NCI-H146 (cell line): Measurements from ENCODE around the gene TRPM8.

ENCODE experiments used
- DNase-seq: peaks from one replicate; lab custom pipeline; 2025; lab: John Stamatoyannopoulos, UW

Gene TRPM8

GRCh38 chr2:234002281-234002680, 85.1 kb downstream of the TRPM8 start:
- no peak for DNase-seq

DNA sequence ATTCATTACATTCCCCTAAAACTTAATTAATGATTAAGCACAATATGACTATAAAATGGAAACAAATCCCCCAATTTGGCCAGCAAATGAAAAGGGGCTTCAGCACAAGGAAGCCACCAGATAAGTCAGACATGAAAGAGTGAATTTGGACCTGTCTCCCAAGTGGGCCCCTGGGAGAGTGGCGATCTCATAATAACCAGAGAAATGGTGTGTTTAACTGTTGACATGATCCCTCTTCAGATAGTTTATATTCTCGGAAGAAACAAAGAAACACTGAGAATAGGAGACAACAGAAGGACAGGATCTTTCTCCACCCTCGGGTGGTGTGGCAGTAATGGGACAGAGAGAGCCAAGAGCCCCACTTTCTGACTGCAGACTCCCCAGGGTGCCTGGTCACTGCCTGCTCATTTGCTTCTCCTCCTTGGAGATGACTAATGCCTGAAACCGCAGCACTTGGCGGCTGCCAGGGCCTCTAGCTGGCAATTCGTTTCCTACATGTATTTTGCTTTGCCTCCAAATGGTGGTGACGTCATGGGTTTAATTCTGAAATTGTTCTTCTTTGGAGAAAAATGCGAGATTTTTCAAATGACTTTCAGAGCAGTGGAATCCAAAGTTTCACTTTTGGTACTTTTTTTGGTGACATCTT, 86.9 kb downstream of the TRPM8 start:
- DNase-seq, result no peak

GRCh38 chr2:234005126-234005525, 88.0 kb downstream of the TRPM8 start:
- no peak for DNase-seq

GRCh38 chr2:234006501-234006900, 89.3 kb downstream of the TRPM8 start:
- DNase-seq, result no peak

GRCh38 chr2:234014427-234014826, 97.3 kb downstream of the TRPM8 start:
- DNase-seq, result no peak

DNA sequence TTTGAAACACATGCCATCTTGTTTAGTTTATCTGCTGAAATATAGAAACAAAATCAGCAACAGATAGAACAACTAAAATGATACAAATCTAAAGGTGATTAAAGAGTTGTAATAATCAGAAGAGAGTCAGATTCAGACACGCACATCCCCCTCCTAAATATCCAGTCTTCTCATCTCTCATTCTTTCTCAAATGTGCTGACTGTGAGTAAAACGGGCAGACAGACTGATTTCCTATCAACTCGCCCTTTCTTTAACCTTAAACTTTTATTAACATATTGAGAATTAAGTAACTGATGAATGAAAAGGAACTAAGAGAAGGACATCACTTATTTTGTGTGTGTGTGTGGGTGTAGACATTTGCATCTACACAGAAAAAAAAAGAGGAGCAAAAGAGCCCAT, 98.7 kb downstream of the TRPM8 start:
- no peak for DNase-seq

GRCh38 chr2:234019896-234020295, 102.7 kb downstream of the TRPM8 start:
- no peak for DNase-seq

- no peak for DNase-seq
Observed at GRCh38 chr2:234020332-234020731, 103.2 kb downstream of the TRPM8 start.

DNA sequence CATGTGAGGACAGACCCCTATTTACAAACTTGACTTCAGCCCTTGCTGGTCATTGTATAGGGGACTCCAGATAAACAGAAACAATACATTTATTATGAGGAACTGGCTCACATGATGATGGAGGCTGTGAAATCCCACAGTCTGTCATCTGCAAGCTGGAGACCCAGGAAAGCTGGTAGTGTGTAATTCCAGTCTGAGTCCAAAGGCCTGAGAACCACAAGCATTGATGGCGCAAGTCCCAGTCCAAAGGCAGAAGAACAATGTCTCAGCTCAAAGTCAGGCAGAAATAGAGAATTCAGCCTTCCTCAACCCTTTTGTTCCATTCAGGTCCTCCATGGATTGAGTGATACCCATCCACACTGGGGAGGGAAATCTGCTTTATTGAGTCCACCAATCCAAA, 105.3 kb downstream of the TRPM8 start:
- no peak for DNase-seq

DNA sequence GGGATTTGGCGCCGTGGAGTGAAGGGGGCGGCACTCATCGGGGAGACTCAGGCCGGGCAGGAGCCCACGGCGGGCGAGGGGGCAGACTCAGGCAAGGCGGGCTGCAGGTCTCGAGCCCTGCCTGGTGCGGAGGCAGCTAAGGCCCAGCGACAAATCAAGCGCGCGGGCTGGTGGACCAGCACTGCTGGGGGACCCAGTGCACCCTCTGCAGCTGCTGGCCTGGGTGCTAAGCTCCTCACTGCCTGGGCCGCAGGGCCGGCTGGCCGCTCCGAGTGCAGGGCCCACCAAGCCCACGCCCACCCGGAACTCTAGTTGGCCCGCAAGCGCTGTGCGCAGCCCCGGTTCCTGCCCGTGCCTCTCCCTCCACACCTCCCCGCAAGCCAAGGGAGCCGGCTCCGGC, 107.1 kb downstream of the TRPM8 start:
- DNase-seq, result no peak

DNA sequence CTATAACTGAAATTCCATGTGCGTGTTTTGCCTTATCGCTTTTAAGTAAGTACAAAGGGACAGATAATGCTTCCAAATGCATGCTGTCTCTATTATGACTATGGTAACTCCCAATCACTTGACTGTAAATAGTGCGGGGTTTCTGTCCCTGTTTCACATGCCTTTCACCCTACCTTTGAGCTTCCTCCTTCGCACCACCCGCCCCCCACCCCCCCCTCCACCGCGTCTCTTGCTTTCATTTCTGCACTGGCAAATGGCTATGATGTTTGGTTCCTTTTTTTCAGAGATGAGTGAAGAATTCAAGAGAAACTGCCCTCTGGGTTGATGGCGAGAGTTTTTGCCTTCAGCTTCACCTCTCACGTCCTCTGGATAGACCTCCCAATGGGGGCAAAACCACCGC, 108.3 kb downstream of the TRPM8 start:
- no peak for DNase-seq

- no peak for DNase-seq
Observed at GRCh38 chr2:234025891-234026401, 108.8 kb downstream of the TRPM8 start.

GRCh38 chr2:234026693-234027254, 109.6 kb downstream of the TRPM8 start:
- DNase-seq, result no peak

- no peak for DNase-seq
Observed at GRCh38 chr2:234027641-234028040, 110.5 kb downstream of the TRPM8 start.

DNA sequence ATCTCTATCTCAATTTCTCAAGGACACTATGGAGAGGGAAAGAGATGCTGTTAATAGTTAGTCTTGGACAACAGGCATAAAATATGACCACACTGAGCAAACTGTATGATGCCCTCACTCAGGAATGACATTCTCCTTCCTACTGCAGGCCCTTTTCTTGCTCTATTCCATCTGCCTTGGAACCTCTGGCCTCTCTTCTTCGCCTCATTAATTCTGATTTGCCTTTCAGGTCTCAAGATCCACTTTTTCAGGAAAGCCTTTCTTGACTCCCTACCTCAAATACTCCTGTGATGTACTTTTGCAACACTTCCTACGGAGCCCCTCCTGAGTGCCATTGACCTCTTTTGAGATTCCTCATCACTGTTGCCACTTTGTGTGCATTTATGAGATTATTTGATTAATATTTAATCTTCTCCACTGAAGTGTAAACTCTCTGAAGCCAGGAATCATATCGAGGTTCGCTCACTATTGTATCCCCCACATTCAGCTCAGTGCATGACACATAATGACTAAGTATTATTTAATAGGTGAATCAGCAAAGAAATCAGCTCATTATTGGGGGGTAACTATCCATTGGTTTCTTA, 112.1 kb downstream of the TRPM8 start:
- no peak for DNase-seq

DNA sequence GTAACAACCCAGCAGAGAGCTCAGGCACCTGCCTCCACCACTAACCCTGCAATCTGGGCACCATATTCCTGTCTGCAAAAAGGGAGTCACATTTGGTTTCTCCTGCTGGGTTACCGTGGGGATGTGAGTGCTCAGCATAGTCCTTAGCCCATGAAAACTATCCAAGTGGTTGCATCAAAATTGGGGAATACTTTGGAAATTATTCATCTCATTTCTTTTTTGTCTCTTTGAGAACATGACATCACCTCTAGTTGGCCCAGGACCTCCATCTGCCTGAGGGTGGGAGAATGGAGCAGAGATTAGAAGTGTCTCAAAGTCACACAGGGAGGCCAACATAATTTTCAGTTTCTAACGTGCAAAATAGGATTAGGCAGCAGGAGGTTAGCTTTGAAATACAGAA, 114.0 kb downstream of the TRPM8 start:
- DNase-seq, result no peak

- no peak for DNase-seq
Observed at GRCh38 chr2:234032279-234032856, 115.2 kb downstream of the TRPM8 start.

- DNase-seq, result no peak
Observed at GRCh38 chr2:234033174-234033573, 116.0 kb downstream of the TRPM8 start.

DNA sequence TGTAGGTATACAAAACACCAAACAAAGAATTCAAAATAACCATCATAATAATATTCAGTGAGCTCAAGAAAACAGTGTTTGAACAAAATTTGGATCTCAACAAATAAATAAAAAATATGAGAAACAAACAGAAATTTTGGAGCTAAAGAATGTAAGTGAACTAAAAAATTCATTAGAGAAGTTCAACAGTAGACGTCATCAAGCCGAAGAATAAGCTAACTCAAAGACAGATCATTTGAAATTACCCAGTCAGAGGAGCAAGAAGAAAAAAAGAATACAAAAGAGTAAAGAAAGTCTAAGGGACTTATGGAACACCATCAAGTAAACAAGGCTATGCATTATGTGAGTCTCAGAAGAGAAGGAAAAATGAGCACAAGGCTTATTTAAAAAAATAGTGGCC, 116.7 kb downstream of the TRPM8 start:
- DNase-seq, result no peak

- no peak for DNase-seq
Observed at GRCh38 chr2:234038076-234038802, 121.1 kb downstream of the TRPM8 start.

DNA sequence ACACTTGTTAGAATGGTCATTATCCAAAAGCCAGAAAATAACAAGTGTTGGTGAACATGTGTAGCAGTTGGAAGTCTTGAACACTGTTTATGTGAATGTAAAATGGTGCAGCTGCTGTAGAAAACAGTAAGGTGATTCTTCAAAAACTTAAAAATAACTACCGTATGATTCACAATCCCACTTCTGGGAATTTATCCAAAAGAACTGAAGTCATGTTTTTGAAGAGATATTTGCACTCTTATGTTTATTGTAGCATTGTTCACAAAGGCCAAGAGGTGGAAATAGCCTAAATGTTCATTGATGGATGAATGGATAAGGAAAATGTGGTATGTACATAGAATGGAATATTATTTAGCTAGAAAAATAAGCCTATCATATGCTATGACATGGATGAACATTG, 127.0 kb downstream of the TRPM8 start:
- DNase-seq, result no peak

GRCh38 chr2:234046521-234046920, 129.3 kb downstream of the TRPM8 start:
- DNase-seq, result no peak

GRCh38 chr2:234047361-234047760, 130.2 kb downstream of the TRPM8 start:
- no peak for DNase-seq
